RWPE2 (cell line): ENCODE results near the gene DOK1.
A peak's percentile ranks its signal among the peaks of the same experiment; 100 is the strongest.

Source experiments
- ATAC-seq: fragments of 200-7000 bp; cut with Tn5 transposase; 3 replicates; pipeline ENCODE4 v1.9.1; 2021; ENCODE audit warnings: low read depth
- DNase-seq: peaks from one replicate; pipeline ENCODE4 v3.0.0-alpha.2; 2020; ENCODE audit warnings: low spot score
- H3K27ac ChIP-seq: fragments of 450-650 bp; 2 replicates; pipeline ENCODE4 v1.5.1; 2017; ENCODE audit warnings: mild to moderate bottlenecking; ENCODE audit not compliant: poor library complexity, severe bottlenecking
- H3K27me3 ChIP-seq: fragments of 250-450 bp; sonication (Bioruptor Pico); 2 replicates; pipeline ENCODE4 v1.5.1; 2021; ENCODE audit warnings: mild to moderate bottlenecking, moderate library complexity; ENCODE audit not compliant: insufficient read depth, poor library complexity, severe bottlenecking
- H3K36me3 ChIP-seq: fragments of 250-450 bp; sonication (Bioruptor Pico); 2 replicates; pipeline ENCODE4 v1.5.1; 2020; ENCODE audit warnings: low read depth, mild to moderate bottlenecking, moderate library complexity
- H3K4me1 ChIP-seq: fragments of 250-450 bp; sonication (Bioruptor Pico); 2 replicates; pipeline ENCODE4 v1.5.1; 2021; ENCODE audit warnings: mild to moderate bottlenecking, moderate library complexity; ENCODE audit not compliant: insufficient read depth, poor library complexity, severe bottlenecking
- H3K4me3 ChIP-seq: fragments of 250-450 bp; sonication (Bioruptor Pico); 2 replicates; pipeline ENCODE4 v1.5.1; 2021; ENCODE audit warnings: mild to moderate bottlenecking, moderate library complexity; ENCODE audit not compliant: severe bottlenecking
- H3K9me3 ChIP-seq: fragments of 250-450 bp; sonication (Bioruptor Pico); 2 replicates; pipeline ENCODE4 v1.5.1; 2021; ENCODE audit warnings: mild to moderate bottlenecking, moderate library complexity; ENCODE audit not compliant: severe bottlenecking
- TF ChIP-seq, protein P1 (sequence below): fragments of 450-650 bp; IDR thresholded peaks from one replicate; pipeline ENCODE4 v1.5.1; 2017; ENCODE audit warnings: mild to moderate bottlenecking, moderate library complexity; ENCODE audit not compliant: poor library complexity, severe bottlenecking

The DOK1 gene

DNA sequence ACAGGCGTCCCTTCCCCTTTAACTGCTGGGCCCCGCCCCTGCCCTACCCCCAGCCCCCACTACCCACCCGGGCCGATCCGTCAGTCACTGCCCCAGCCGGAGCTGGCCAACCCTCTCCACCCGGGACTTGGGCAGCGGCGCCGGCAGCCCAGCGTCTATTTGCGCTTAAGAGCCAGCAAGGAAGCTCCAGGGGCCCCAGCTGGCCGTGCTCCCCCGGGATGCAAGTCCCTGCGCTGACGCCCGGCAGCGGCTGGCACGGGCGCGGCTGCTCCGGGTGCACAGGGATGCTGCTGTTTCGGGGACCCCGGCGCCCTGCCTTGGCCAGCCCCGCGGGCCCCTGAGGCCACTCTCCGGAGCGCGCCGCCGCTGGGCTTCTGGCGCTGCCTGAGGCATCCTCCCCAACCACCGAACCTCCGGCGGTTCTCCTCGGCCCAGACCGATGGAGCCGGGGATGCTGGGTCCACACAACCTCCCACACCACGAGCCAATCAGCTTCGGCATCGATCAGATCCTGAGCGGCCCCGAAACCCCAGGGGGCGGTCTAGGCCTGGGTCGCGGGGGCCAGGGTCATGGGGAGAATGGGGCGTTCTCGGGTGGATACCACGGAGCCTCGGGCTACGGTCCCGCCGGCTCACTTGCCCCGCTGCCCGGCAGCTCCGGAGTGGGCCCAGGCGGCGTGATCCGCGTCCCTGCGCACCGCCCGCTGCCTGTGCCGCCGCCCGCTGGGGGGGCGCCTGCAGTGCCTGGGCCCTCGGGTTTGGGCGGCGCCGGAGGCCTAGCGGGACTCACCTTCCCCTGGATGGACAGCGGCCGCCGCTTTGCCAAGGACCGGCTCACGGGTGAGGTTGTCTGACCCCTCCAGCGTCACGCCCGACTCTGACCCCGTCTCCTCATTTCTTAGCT lies 39.9 kb upstream of the DOK1 start, which contains the start of gene TLX2:
TSS of gene TLX2 (plus strand) at position 83 of the 903 bp plus-strand sequence. CDS start at position 440, 357 bp downstream.
- DNase-seq, result peak; percentile 58
- peaks cover 80% of the 10 kb centered on the region for H3K27me3 ChIP-seq
- no peaks in the 10 kb centered on the region for H3K36me3 ChIP-seq
- peak; percentile 28 for ATAC-seq
- no peaks in the 10 kb centered on the region for H3K4me1 ChIP-seq
- no peaks in the 10 kb centered on the region for H3K9me3 ChIP-seq
- TF ChIP-seq, protein P1, sequence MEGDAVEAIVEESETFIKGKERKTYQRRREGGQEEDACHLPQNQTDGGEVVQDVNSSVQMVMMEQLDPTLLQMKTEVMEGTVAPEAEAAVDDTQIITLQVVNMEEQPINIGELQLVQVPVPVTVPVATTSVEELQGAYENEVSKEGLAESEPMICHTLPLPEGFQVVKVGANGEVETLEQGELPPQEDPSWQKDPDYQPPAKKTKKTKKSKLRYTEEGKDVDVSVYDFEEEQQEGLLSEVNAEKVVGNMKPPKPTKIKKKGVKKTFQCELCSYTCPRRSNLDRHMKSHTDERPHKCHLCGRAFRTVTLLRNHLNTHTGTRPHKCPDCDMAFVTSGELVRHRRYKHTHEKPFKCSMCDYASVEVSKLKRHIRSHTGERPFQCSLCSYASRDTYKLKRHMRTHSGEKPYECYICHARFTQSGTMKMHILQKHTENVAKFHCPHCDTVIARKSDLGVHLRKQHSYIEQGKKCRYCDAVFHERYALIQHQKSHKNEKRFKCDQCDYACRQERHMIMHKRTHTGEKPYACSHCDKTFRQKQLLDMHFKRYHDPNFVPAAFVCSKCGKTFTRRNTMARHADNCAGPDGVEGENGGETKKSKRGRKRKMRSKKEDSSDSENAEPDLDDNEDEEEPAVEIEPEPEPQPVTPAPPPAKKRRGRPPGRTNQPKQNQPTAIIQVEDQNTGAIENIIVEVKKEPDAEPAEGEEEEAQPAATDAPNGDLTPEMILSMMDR, result no peak
- H3K4me3 ChIP-seq, result no peak within 1 kb of the TSS
- H3K27ac ChIP-seq, result no peak within 1 kb of the TSS

DNA sequence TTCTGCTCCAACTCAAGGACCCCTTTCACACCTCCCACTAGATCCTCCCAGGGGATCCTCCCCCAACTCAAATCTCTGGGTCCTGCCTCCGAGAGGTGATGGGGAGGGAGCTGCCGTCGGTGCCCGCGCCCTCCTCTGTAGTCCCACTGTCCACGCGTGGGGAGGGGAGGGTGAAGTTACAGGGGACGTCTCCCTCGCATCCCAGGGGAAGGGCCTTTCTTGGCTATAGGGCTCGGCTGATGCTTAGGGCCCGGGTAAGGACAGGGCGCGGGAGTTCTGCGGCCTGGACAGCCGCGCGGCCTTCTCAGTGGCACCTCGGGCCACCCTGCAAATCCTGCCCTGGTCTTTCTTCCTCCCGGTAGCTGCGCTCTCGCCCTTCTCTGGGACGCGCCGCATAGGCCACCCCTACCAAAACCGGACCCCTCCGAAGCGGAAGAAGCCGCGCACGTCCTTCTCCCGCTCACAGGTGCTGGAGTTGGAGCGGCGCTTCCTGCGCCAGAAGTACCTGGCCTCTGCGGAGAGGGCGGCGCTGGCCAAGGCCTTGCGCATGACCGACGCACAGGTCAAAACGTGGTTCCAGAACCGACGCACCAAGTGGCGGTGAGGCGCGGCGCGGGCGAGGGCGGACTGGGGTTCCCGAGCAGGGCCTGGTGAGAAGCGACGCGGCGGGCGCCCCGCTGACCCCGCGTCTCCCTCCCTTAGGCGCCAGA lies 39.1 kb upstream of the DOK1 start:
- DNase-seq (peak; percentile 42), ATAC-seq (no peak)
- no peaks in the 10 kb centered on the region for H3K36me3 ChIP-seq
- H3K9me3 ChIP-seq, result no peaks in the 10 kb centered on the region
- H3K4me1 ChIP-seq, result no peaks in the 10 kb centered on the region
- no peak overlapping the region for H3K27ac ChIP-seq
- H3K27me3 ChIP-seq, result peaks cover 85% of the 10 kb centered on the region
- TF ChIP-seq, protein P1, result no peak
- H3K4me3 ChIP-seq, result no peak overlapping the region

DNA sequence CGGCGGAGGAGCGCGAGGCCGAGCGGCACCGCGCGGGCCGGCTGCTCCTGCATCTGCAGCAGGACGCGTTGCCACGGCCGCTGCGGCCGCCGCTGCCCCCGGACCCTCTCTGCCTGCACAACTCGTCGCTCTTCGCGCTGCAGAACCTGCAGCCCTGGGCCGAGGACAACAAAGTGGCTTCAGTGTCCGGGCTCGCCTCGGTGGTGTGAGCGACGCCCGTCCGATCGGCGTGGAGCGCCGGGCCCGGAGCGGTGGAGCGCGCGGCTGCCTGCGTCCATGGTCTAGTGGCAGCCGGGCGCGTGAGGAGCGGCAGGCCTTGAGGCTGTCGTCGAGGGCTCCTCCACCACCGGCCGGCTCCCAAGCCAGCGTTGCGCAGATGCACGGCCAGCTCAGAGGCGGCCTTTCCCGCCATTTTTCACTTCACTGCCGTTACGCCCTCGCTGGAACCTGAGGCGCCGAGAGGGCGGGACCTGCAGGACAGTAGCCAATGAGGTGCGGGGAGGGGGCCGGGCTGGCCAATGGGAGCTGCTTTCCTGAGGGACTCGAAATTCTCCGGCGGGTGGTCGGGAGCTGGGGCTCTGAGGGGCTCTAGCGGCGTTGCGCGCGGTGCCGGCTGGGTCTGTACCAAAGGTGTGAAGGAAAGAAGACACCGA lies 38.4 kb upstream of the DOK1 start:
- DNase-seq (peak; percentile 69), ATAC-seq (no peak; the same call in 2 of the 3 replicates)
- H3K9me3 ChIP-seq, result no peaks in the 10 kb centered on the region
- H3K36me3 ChIP-seq, result no peaks in the 10 kb centered on the region
- H3K27ac ChIP-seq, result no peak overlapping the region
- peaks cover 85% of the 10 kb centered on the region for H3K27me3 ChIP-seq
- H3K4me1 ChIP-seq, result no peaks in the 10 kb centered on the region
- TF ChIP-seq, protein P1, result no peak
- H3K4me3 ChIP-seq, result no peak overlapping the region

DNA sequence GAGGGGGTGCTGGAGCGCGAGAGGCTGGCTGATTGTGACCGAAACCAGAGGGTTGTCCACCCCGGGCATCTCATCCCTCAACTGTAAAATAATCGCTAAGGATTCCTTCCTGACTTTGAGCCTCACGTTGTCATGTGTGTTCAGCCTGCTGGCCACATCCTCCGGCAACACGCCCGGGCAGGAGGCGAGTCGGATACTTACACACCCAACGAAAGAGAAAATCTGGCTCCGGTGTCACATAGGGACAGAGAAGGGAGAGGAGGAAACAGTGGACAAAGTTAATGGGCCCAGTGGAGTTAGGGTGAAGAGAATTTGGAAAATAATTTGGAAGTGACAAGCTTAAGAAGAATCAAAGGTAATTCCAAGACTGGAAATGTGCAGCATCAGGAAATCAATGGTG lies 37.9 kb upstream of the DOK1 start:
- ATAC-seq (no peak), DNase-seq (no peak)
- Histone ChIP-seq H3K36me3 (no peaks in the 10 kb centered on the region), H3K9me3 (no peaks in the 10 kb centered on the region), H3K4me1 (no peaks in the 10 kb centered on the region), H3K27me3 (peaks cover 82% of the 10 kb centered on the region), H3K4me3 (no peak overlapping the region), H3K27ac (no peak overlapping the region)
- TF ChIP-seq, protein P1, result no peak
